H1 (cell line): ENCODE data around the gene STEAP1B. TPM values are rescaled to one million over a fixed set of nuclear protein-coding genes. Genes with fewer than 3 reads are reported as not detected.

ENCODE experiments used
- ASH2L ChIP-seq: fragments of 200-600, 300-600 bp; sonication (generic); IDR thresholded peaks from one replicate; pipeline ENCODE4 v1.7.1; 2017; ENCODE audit warnings: low read length
- ATF2 ChIP-seq: IDR thresholded peaks from 2 replicates; pipeline ENCODE4 v1.6.1; 2012; ENCODE audit warnings: low read length, inconsistent platforms
- CEBPB ChIP-seq: IDR thresholded peaks from 2 replicates; pipeline ENCODE4 v1.6.1; 2012; ENCODE audit warnings: low read depth, low read length
- CREB1 ChIP-seq: IDR thresholded peaks from 2 replicates; pipeline ENCODE4 v1.6.1; 2012; ENCODE audit warnings: inconsistent platforms
- EP300 ChIP-seq, 2 experiments: IDR thresholded peaks; 1 replicate in 1 of 2; 2 replicates in 1 of 2; pipeline ENCODE4 v1.6.1; 2011 to 2012; ENCODE audit warnings: low read depth in 2 of 2, low read length in 2 of 2, mild to moderate bottlenecking in 2 of 2, borderline replicate concordance in 1 of 2, inconsistent platforms in 1 of 2, moderate library complexity in 1 of 2
- FOSL1 ChIP-seq: IDR thresholded peaks from 2 replicates; pipeline ENCODE4 v1.6.1; 2011; ENCODE audit warnings: mild to moderate bottlenecking, low read depth, low read length, moderate library complexity; ENCODE audit not compliant: insufficient read depth
- GTF2F1 ChIP-seq: IDR thresholded peaks from 2 replicates; pipeline ENCODE4 v1.6.1; 2012; ENCODE audit warnings: low read depth, low read length, improper control_type of control experiment, borderline replicate concordance
- KDM5A ChIP-seq: fragments of 200-600 bp; IDR thresholded peaks from 2 replicates; pipeline ENCODE4 v1.7.1; 2012; ENCODE audit warnings: mild to moderate bottlenecking, low read length, inconsistent platforms, mixed read lengths
- NRF1 ChIP-seq: IDR thresholded peaks from 2 replicates; pipeline ENCODE4 v1.6.1; 2011; ENCODE audit warnings: mild to moderate bottlenecking, low read depth, low read length, improper control_type of control experiment
- POLR2AphosphoS5 ChIP-seq: IDR thresholded peaks from 2 replicates; pipeline ENCODE4 v1.6.1; 2011; ENCODE audit warnings: low read depth, low read length
- RAD21 ChIP-seq, 2 experiments: IDR thresholded peaks in 1 of 2; conservative IDR thresholded peaks in 1 of 2; 2 replicates each; pipeline ENCODE4 v1.6.1; 2011; ENCODE audit warnings: low read depth in 2 of 2, low read length in 2 of 2, improper control_type of control experiment in 1 of 2, inconsistent platforms in 1 of 2, mild to moderate bottlenecking in 1 of 2, moderate library complexity in 1 of 2
- RFX5 ChIP-seq: IDR thresholded peaks from 2 replicates; pipeline ENCODE4 v1.6.1; 2011; ENCODE audit warnings: low read depth, low read length, improper control_type of control experiment, borderline replicate concordance
- RXRA ChIP-seq: IDR thresholded peaks from 2 replicates; pipeline ENCODE4 v1.6.1; 2011; ENCODE audit warnings: low read depth, mild to moderate bottlenecking, low read length, moderate library complexity; ENCODE audit not compliant: insufficient read depth
- SIN3A ChIP-seq, 2 experiments: IDR thresholded peaks in 1 of 2; conservative IDR thresholded peaks in 1 of 2; 2 replicates each; pipeline ENCODE4 v1.6.1; 2011 to 2012; ENCODE audit warnings: low read length in 2 of 2, improper control_type of control experiment in 1 of 2, low read depth in 1 of 2, mild to moderate bottlenecking in 1 of 2
- SIRT6 ChIP-seq: IDR thresholded peaks from one replicate; pipeline ENCODE4 v1.7.1; 2012; ENCODE audit warnings: low read length, inconsistent platforms
- SUZ12 ChIP-seq: fragments of 200-600 bp; sonication (generic); IDR thresholded peaks from 2 replicates; pipeline ENCODE4 v1.6.1; 2012; ENCODE audit warnings: mild to moderate bottlenecking, inconsistent platforms, low read length, moderate library complexity, mixed read lengths
- polyA plus RNA-seq, 7 experiments: library from polyadenylated mRNA; depleted of rRNA in 3 of 7; stranded (reverse) in 5 of 7; unstranded in 2 of 7; fragments of >200 nt in 5 of 7; fragments of 200-250 nt in 2 of 7; gene quantifications; 1 replicate in 5 of 7; 2 replicates in 1 of 7; 4 replicates in 1 of 7; pipeline versions ENCODE4 v1.2.1 to v1.2.3, GENCODE V29; 2011 to 2013; ENCODE audit warnings: missing spikeins in 2 of 7, mixed read lengths in 2 of 7
- total RNA-seq: library from RNA; stranded (reverse); fragmentation: NEBNext Ultra II Directional; extraction: Animal tissue kit (Norgen Biotek cat#: 25700); gene quantifications from 2 replicates; pipeline ENCODE4 v1.2.1, GENCODE V29; 2021
- TF ChIP-seq, protein P1 (sequence below): IDR thresholded peaks from 2 replicates; pipeline ENCODE4 v1.6.1; 2012; ENCODE audit warnings: inconsistent platforms

The STEAP1B gene
- total and polyA plus RNA-seq, 2 of the 8 experiments (the other 6 are each of a cell fraction or from before 2014, with no cell fraction given) = 5.4 to 8.7 TPM

- TF ChIP-seq EP300 (IDR thresholded peaks at IDR 0.05; ENCODE audit: borderline replicate concordance in 1 of 2, low read depth in 2 of 2, low read length in 2 of 2) = no peak
- no peak for TF ChIP-seq CEBPB
- no peak for TF ChIP-seq ATF2
- TF ChIP-seq, protein P1, sequence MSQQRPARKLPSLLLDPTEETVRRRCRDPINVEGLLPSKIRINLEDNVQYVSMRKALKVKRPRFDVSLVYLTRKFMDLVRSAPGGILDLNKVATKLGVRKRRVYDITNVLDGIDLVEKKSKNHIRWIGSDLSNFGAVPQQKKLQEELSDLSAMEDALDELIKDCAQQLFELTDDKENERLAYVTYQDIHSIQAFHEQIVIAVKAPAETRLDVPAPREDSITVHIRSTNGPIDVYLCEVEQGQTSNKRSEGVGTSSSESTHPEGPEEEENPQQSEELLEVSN = no peak
- no peak for TF ChIP-seq NRF1
- no peak for TF ChIP-seq KDM5A
- TF ChIP-seq SUZ12 = no peak
- no peak for TF ChIP-seq GTF2F1
- no peak for TF ChIP-seq CREB1
- TF ChIP-seq SIN3A (conservative IDR thresholded peaks at IDR 0.05 in 1 of 2, IDR thresholded peaks at IDR 0.05 in 1 of 2; ENCODE audit: low read depth in 1 of 2, low read length in 2 of 2) = no peak
- TF ChIP-seq ASH2L = no peak
- no peak for TF ChIP-seq POLR2AphosphoS5
- no peak for TF ChIP-seq RFX5
- no peak for TF ChIP-seq RAD21 (IDR thresholded peaks at IDR 0.05 in 1 of 2, conservative IDR thresholded peaks at IDR 0.05 in 1 of 2; ENCODE audit: low read depth in 2 of 2, low read length in 2 of 2)
- TF ChIP-seq FOSL1 = no peak
- no peak for TF ChIP-seq SIRT6
- TF ChIP-seq RXRA = no peak
- TF ChIP-seq, all 59 proteins: peak for 0
These were observed 53.0 kb downstream of the STEAP1B start (continued) for GRCh38 chr7:22447008-22447407.
